Loucy (cell line): ENCODE measurements around the gene MACROD2.

Experiments
- H2AFZ ChIP-seq: fragments of 200-600 bp; sonication (generic); 2 replicates; pipeline ENCODE4 v1.6.0; 2016; ENCODE audit warnings: antibody characterized with exemption, mild to moderate bottlenecking, low read length, moderate library complexity
- H3F3A ChIP-seq: fragments of 200-600 bp; 2 replicates; pipeline ENCODE4 v1.6.0; 2016; ENCODE audit warnings: antibody characterized with exemption, low read depth, mild to moderate bottlenecking
- H3K27me3 ChIP-seq: fragments of 200-600 bp; sonication (generic); 2 replicates; pipeline ENCODE4 v1.6.1; 2014; ENCODE audit warnings: low read length, mild to moderate bottlenecking; ENCODE audit not compliant: insufficient read depth, poor library complexity, severe bottlenecking
- H3K36me3 ChIP-seq: fragments of 200-600 bp; sonication (generic); 2 replicates; pipeline ENCODE4 v1.6.1; 2016; ENCODE audit warnings: low read length; ENCODE audit not compliant: insufficient read depth
- H3K4me1 ChIP-seq: fragments of 200-600 bp; sonication (generic); 2 replicates; pipeline ENCODE4 v1.5.1; 2014; ENCODE audit warnings: low read length, mild to moderate bottlenecking; ENCODE audit not compliant: insufficient read depth, poor library complexity, severe bottlenecking
- H3K4me2 ChIP-seq: fragments of 200-600 bp; sonication (generic); 2 replicates; pipeline ENCODE4 v1.6.0; 2014; ENCODE audit warnings: antibody characterized with exemption, low read length, low read depth, mild to moderate bottlenecking; ENCODE audit not compliant: poor library complexity, severe bottlenecking
- H3K4me3 ChIP-seq: fragments of 200-600 bp; sonication (generic); 2 replicates; pipeline ENCODE4 v1.5.1; 2014; ENCODE audit warnings: low read length, mild to moderate bottlenecking, mixed read lengths; ENCODE audit not compliant: poor library complexity, severe bottlenecking
- H3K79me2 ChIP-seq: fragments of 200-600 bp; sonication (generic); 2 replicates; pipeline ENCODE4 v1.6.1; 2014; ENCODE audit warnings: low read length; ENCODE audit not compliant: insufficient read depth
- H3K9ac ChIP-seq: fragments of 200-600 bp; sonication (generic); 2 replicates; pipeline ENCODE4 v1.6.0; 2014; ENCODE audit warnings: mild to moderate bottlenecking, low read depth, low read length, moderate library complexity; ENCODE audit not compliant: poor library complexity, severe bottlenecking
- H3K9me2 ChIP-seq: fragments of 200-600 bp; sonication (generic); replicated peaks from 2 replicates; pipeline ENCODE4 v1.6.1; 2016; ENCODE audit warnings: low read depth, low read length, mixed read lengths
- H3K9me3 ChIP-seq: fragments of 200-600 bp; sonication (generic); 2 replicates; pipeline ENCODE4 v1.6.1; 2014; ENCODE audit warnings: mild to moderate bottlenecking, antibody characterized with exemption, low read length, low read depth; ENCODE audit not compliant: insufficient read depth
- H4K20me1 ChIP-seq: fragments of 200-600 bp; sonication (generic); 2 replicates; pipeline ENCODE4 v1.6.0; 2014; ENCODE audit warnings: antibody characterized with exemption, low read length, mild to moderate bottlenecking; ENCODE audit not compliant: insufficient read depth, poor library complexity, severe bottlenecking
- CTCF ChIP-seq: fragments of 200-600 bp; sonication (generic); conservative IDR thresholded peaks from 2 replicates; pipeline ENCODE4 v1.5.1; 2014; ENCODE audit warnings: mild to moderate bottlenecking, antibody characterized with exemption, low read length
- EZH2phosphoT487 ChIP-seq: fragments of 200-600 bp; IDR thresholded peaks from 2 replicates; pipeline ENCODE4 v1.6.1; 2018; ENCODE audit warnings: antibody characterized with exemption, mild to moderate bottlenecking, moderate library complexity, borderline replicate concordance

The MACROD2 gene

GRCh38 chr20:14984768-14985622 is 989.7 kb downstream of the MACROD2 start:
- Histone ChIP-seq H3K4me1 (no peaks in the 10 kb centered on the region), H2AFZ (no peak overlapping the region), H3F3A (no peaks in the 10 kb centered on the region), H3K79me2 (no peaks in the 10 kb centered on the region), H3K4me2 (no peak overlapping the region), H3K36me3 (no peaks in the 10 kb centered on the region), H3K4me3 (no peak overlapping the region), H4K20me1 (no peaks in the 10 kb centered on the region), H3K9me3 (no peaks in the 10 kb centered on the region), H3K27me3 (no peaks in the 10 kb centered on the region), H3K9me2 (no peaks in the 10 kb centered on the region), H3K9ac (no peak overlapping the region)
- TF ChIP-seq EZH2phosphoT487 = no peak
- TF ChIP-seq CTCF = no peak

GRCh38 chr20:14986026-14986655 is 990.8 kb downstream of the MACROD2 start:
- no peak overlapping the region for H3K9ac ChIP-seq
- TF ChIP-seq EZH2phosphoT487 (no peak), CTCF (no peak)
- no peaks in the 10 kb centered on the region for H3K9me3 ChIP-seq
- no peaks in the 10 kb centered on the region for H4K20me1 ChIP-seq
- H3K4me1 ChIP-seq = no peaks in the 10 kb centered on the region
- no peaks in the 10 kb centered on the region for H3K79me2 ChIP-seq
- H3K4me3 ChIP-seq = no peak overlapping the region
- no peaks in the 10 kb centered on the region for H3K9me2 ChIP-seq
- no peaks in the 10 kb centered on the region for H3K36me3 ChIP-seq
- no peak overlapping the region for H3K4me2 ChIP-seq
- H3K27me3 ChIP-seq = no peaks in the 10 kb centered on the region
- H2AFZ ChIP-seq = no peak overlapping the region
- H3F3A ChIP-seq = no peaks in the 10 kb centered on the region

GRCh38 chr20:14986656-14987055 is 991.3 kb downstream of the MACROD2 start:
- Histone ChIP-seq H3K27me3 (no peaks in the 10 kb centered on the region), H3K9me3 (no peaks in the 10 kb centered on the region), H3F3A (no peaks in the 10 kb centered on the region), H3K79me2 (no peaks in the 10 kb centered on the region), H3K4me3 (no peak overlapping the region), H3K9me2 (no peaks in the 10 kb centered on the region), H3K4me2 (no peak overlapping the region), H3K36me3 (no peaks in the 10 kb centered on the region), H4K20me1 (no peaks in the 10 kb centered on the region), H3K9ac (no peak overlapping the region), H3K4me1 (no peaks in the 10 kb centered on the region), H2AFZ (no peak overlapping the region)
- TF ChIP-seq EZH2phosphoT487 (no peak), CTCF (no peak)
